ENCODE measurements around the gene APH1A.
"Not testable (repeated sequence)": the region's sequence is repeated elsewhere in the genome, so short reads cannot be mapped to it uniquely, and the experiment has no call there.

Gene APH1A

DNA sequence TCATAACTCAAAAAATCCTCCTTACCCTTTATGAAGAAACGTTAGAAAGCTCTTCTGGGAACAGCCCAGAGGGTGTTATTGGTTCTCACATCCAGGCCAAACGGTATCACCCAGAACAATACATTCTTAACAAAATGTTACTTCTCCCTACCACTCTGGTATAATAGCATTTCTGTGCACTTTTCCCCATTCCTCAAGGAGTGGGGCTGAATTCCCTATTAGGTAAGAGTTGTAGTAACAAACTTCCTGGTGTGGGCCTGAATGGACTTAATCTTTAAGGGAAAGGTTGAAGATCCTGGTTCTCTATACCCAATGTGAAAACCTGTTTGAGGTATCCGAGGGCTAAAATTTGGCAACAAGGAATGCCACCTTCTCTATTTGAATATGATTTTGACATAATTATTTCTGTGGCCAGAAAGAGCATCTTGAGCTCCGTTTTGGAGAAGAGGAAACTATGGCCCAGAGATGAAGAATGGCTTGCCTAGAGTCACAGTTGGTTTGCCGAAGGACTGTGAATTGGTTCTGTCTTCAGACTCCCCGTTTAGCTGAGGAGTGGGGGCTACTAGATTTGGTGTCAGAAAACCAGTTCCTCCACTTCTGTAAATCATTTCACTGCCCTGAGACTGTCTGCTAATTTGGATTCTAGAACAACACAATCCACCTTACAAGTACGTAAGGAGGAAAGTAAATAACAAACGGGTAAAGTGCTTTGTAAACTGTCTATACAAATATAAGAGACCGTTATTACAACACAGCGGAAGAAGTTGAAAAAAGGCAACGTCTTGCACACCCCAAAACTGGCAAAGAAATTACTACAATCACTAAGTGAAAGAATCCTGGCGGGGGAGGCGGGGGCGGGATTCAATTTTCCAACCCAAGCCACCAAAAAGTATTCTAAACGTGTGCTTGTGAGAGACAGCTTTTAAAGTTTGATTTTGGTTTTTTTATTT lies 35.2 kb downstream of the APH1A start:
- DNase-seq: no peak

DNA sequence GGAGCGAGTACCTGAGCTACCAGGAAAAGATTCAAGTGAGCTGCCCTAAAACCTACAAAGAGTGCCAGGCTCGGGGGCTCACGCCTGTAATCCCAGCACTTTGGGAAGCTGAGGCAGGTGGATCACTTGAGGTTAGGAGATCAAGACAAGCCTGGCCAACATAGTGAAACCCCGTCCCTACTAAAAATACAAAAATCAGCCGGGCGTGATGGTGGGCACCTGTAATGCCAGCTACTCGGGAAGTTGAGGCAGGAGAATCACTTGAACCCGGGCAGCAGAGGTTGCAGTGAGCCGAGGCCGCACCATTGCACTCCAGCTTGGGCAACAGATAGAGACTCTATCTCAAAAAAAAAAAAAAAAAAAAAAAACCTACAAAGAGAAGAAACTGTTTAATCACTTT lies 35.9 kb downstream of the APH1A start:
- not testable (repeated sequence) for DNase-seq

DNA sequence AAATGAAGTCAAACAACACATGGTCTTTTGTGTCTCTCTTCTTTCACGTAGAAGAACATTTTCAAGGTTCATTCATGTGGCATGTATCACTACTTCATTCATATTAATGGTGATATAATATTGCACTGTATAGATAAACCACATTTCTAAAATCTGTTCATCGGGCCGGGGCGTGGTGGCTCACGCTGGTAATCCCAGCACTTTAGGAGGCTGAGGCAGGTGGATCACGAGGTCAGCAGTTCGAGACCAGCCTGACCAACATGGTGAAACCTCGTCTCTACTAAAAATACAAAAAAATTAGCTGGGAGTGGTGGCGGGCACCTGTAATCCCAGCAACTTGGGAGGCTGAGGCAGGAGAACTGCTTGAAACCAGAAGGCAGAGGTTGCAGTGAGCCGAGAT lies 40.6 kb downstream of the APH1A start:
- DNase-seq: not testable (repeated sequence)

DNA sequence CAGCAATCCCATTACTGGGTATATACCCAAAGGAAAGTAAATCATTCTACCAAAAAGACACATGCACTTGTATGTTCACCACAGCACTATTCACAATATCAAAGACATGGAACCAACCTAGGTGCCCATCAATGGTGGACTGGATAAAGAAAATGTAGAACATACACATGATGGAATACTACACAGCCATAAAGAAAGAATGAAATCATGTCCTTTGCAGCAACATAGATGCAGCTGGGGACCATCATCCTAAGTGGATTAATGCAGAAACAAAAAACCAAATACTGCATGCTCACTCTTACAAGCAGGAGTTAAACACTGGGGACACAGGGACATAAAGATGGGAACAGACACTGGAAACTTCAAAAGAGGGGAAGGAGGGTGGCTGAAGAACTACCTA lies 41.6 kb downstream of the APH1A start:
- DNase-seq: no peak

DNA sequence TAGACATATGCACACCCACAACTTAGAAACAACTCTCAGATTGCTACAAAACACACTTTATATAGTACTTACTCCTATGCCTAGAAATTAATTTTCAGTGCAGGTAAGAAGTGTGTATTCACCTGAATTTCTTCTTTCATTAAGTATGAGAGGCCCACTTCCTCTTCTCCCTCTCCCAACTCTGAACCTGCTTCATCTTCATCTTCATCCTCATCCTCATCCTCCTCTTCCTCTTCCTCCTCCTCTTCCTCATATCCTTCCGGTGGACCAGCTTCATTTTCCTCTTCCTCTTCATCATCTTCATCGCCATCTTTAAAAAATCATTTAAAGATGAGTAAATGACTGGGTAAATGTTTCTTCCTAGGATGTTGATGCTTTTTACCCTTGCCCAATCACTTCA lies 42.3 kb downstream of the APH1A start:
- DNase-seq: no peak

DNA sequence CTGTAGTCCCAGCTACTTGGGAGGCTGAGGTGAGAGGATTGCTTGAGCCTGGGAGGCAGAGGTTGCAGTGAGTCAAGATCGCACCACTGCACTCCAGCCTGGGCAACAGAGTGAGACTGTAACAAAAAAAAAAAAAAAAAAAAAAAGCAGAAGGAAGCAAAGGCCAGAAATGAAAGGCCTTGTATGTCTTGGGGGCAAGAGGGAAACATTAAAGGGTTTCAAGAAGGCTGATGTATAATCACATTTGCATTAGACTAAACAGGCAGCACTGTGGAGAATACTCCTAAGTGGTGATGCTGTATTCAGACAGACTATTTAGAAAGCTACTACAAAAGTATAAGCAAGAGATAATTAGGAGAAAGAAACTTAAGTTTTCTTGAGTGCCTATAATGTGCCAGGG lies 43.3 kb downstream of the APH1A start:
- DNase-seq: no peak

DNA sequence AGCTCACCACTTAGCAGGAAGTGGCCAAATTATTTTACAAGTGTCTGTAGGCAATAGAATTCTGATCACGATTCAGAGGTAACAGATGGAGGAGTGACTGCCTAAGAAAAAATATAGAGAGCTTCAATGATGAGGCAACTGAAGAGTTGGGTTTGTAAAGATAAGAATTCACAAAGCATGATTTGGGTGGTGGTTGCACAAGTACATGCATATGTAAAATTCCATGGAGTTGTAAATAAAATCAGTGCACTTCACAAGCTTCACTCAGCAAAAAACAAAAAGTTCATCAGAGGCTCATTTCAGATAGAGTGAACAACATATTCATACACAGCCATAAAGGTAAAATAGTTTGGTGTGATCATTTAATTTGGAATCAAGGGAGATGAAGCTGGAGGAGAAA lies 43.8 kb downstream of the APH1A start:
- DNase-seq: no peak

DNA sequence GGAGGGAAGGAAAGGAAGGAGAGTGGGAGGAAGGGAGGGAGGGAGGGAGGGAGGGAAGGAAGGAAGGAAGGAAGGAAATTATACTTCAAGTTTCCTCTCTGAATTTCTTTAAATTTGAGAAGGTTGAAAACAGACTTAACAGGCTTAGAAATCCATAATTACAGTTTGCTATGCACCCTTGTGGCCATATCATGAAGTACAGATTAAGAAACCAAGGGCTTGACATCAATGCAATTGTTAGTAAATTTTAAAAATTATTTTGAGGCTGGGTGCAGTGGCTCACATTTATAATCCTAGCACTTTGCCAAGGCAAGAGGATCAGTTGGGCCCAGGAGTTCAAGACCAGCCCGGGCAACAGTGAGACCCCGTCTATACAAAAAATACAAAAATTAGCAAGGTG lies 47.3 kb downstream of the APH1A start:
- peak; percentile 9 for DNase-seq

DNA sequence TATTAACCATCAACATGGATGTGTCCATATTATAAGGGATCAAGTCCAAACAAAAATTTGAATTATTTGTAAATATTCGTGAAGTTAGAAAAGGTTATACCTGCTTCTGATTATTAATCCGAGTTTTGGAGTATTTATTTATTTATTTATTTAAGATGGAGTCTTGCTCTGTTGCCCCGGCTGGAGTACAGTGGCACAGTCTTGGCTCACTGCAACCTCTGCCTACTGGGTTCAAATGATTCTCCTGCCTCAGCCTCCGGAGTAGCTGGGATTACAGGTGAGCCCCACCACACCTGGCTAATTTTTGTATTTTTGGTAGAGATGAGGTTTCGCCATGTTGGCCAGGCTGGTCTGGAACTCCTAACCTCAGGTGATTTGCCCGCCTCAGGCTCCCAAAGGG lies 53.0 kb downstream of the APH1A start:
- DNase-seq: not testable (repeated sequence)

All from NCI-H1436 (cell line).